K562 (cell line): ENCODE measurements around the gene MTG1.

Source experiments
- DPF2 ChIP-seq: fragments of 450-650 bp; IDR thresholded peaks from 2 replicates; pipeline ENCODE4 v1.6.1; 2016
- EP400 ChIP-seq: fragments of 450-650 bp; IDR thresholded peaks from 2 replicates; pipeline ENCODE4 v1.6.1; 2017; ENCODE audit warnings: antibody characterized with exemption, mild to moderate bottlenecking, moderate library complexity
- HDAC2 ChIP-seq: fragments of 450-650 bp; IDR thresholded peaks from 2 replicates; pipeline ENCODE4 v1.6.1; 2016; ENCODE audit warnings: mild to moderate bottlenecking
- JUNB ChIP-seq: fragments of 450-650 bp; formaldehyde crosslinking; conservative IDR thresholded peaks from 2 replicates; pipeline ENCODE4 v1.4.0; 2020; ENCODE audit warnings: mild to moderate bottlenecking
- KAT8 ChIP-seq: fragments of 450-650 bp; IDR thresholded peaks from 2 replicates; pipeline ENCODE4 v1.6.1; 2016; ENCODE audit warnings: low read depth, mild to moderate bottlenecking
- MAFK ChIP-seq: IDR thresholded peaks from 2 replicates; pipeline ENCODE4 v1.6.1; 2011; ENCODE audit warnings: low read length, improper control_type of control experiment
- MAX ChIP-seq: sonication (generic); formaldehyde crosslinking; IDR thresholded peaks from 2 replicates; pipeline ENCODE4 v1.9.0; 2022; ENCODE audit warnings: mild to moderate bottlenecking, missing genetic modification reagents
- MYC ChIP-seq, 2 experiments: fragments of 250-450 bp in 1 of 2; sonication (Bioruptor Pico) in 1 of 2; IDR thresholded peaks; 2 replicates each; pipeline versions ENCODE4 v1.5.1 to v1.6.1; 2012 to 2021; ENCODE audit warnings: low read depth in 2 of 2, borderline replicate concordance in 1 of 2, improper control_type of control experiment in 1 of 2, low read length in 1 of 2, mild to moderate bottlenecking in 1 of 2, moderate library complexity in 1 of 2
- SRSF7 ChIP-seq: fragments of 200-400 bp; formaldehyde crosslinking; optimal IDR thresholded peaks from 2 replicates; pipeline ENCODE3; 2017; ENCODE audit warnings: mild to moderate bottlenecking, low read depth, low read length
- TEAD4 ChIP-seq, 2 experiments: sonication (generic) in 1 of 2; formaldehyde crosslinking in 1 of 2; IDR thresholded peaks; 2 replicates each; pipeline versions ENCODE4 v1.6.1 to v1.8.0; 2012 to 2022; ENCODE audit warnings: borderline replicate concordance in 1 of 2, inconsistent platforms in 1 of 2, low read length in 1 of 2, mild to moderate bottlenecking in 1 of 2, missing genetic modification reagents in 1 of 2
- ZNF175 ChIP-seq: fragments of 200-800 bp; sonication (Bioruptor generic); IDR thresholded peaks from 2 replicates; pipeline ENCODE4 v1.6.1; 2016; ENCODE audit warnings: low read depth, mild to moderate bottlenecking, missing genetic modification characterization, missing compliant biosample characterization
- TF ChIP-seq, protein P1 (sequence below): sonication (generic); formaldehyde crosslinking; IDR thresholded peaks from 2 replicates; pipeline ENCODE4 v1.8.0; 2022; ENCODE audit warnings: missing genetic modification reagents, mild to moderate bottlenecking, borderline replicate concordance
- TF ChIP-seq, protein P2 (sequence below): fragments of 250-450 bp; sonication (Bioruptor Pico); IDR thresholded peaks from 2 replicates; pipeline ENCODE4 v1.5.0; 2021; ENCODE audit warnings: mild to moderate bottlenecking, borderline replicate concordance

DNA sequence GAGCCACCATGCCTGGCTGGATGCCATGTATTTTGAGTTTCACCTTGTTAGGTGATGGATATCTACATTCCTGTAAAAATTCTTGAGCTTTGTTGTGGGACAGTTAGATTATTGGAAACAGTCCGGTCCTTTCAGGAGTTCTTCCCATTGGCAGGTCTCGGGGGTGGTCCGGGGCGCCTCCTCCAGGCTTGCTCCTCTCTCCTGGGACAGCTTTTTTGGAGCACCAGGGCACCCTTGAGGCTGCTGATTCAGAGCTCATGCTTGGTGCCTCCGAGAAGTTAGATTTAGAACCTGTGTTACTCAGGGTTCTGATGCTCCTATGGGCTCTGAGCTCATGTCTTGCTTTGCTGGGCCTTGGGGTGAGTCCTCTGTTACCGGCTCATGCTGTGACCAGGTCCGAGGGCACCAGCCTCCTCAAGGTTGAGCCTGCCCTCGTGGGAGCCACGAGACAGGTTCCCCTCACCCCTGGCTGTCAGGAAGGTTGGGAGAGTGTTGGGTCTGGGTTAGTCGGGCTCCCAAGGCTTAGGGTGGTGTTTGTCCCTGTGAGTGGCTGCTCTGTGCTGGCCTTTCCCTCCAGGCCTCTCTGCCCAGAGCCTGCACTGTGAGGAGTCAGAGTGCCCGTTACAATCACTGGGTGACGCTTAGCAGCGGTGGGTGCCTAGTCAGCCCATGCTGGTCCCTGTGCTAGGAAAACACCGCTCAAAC lies 24.5 kb downstream of the MTG1 start:
- TF ChIP-seq, protein P1, sequence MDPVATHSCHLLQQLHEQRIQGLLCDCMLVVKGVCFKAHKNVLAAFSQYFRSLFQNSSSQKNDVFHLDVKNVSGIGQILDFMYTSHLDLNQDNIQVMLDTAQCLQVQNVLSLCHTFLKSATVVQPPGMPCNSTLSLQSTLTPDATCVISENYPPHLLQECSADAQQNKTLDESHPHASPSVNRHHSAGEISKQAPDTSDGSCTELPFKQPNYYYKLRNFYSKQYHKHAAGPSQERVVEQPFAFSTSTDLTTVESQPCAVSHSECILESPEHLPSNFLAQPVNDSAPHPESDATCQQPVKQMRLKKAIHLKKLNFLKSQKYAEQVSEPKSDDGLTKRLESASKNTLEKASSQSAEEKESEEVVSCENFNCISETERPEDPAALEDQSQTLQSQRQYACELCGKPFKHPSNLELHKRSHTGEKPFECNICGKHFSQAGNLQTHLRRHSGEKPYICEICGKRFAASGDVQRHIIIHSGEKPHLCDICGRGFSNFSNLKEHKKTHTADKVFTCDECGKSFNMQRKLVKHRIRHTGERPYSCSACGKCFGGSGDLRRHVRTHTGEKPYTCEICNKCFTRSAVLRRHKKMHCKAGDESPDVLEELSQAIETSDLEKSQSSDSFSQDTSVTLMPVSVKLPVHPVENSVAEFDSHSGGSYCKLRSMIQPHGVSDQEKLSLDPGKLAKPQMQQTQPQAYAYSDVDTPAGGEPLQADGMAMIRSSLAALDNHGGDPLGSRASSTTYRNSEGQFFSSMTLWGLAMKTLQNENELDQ (CRISPR knock-in tag), result no peak
- TF ChIP-seq KAT8 (no peak), JUNB (CRISPR knock-in tag) (no peak), TEAD4 (IDR thresholded peaks at IDR 0.05; ENCODE audit: low read length) (no peak), TEAD4 (CRISPR knock-in tag; IDR thresholded peaks at IDR 0.05; ENCODE audit: borderline replicate concordance) (no peak), SRSF7 (no peak), MYC (IDR thresholded peaks at IDR 0.05; ENCODE audit: low read depth, low read length) (no peak), MYC (CRISPR knock-in tag; IDR thresholded peaks at IDR 0.05; ENCODE audit: borderline replicate concordance, low read depth) (no peak), HDAC2 (no peak), DPF2 (no peak), EP400 (no peak), MAX (CRISPR knock-in tag) (no peak), ZNF175 (CRISPR knock-in tag) (no peak), MAFK (no peak)
- TF ChIP-seq, protein P2, sequence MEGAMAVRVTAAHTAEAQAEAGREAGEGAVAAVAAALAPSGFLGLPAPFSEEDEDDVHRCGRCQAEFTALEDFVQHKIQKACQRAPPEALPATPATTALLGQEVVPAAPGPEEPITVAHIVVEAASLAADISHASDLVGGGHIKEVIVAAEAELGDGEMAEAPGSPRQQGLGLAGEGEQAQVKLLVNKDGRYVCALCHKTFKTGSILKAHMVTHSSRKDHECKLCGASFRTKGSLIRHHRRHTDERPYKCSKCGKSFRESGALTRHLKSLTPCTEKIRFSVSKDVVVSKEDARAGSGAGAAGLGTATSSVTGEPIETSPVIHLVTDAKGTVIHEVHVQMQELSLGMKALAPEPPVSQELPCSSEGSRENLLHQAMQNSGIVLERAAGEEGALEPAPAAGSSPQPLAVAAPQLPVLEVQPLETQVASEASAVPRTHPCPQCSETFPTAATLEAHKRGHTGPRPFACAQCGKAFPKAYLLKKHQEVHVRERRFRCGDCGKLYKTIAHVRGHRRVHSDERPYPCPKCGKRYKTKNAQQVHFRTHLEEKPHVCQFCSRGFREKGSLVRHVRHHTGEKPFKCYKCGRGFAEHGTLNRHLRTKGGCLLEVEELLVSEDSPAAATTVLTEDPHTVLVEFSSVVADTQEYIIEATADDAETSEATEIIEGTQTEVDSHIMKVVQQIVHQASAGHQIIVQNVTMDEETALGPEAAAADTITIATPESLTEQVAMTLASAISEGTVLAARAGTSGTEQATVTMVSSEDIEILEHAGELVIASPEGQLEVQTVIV, result no peak
